ENCODE data around the gene PIK3CB. TPM values are rescaled to one million over a fixed set of nuclear protein-coding genes. Genes with fewer than 3 reads are reported as not detected.

Gene PIK3CB
- total and polyA plus RNA-seq, 10 of the 15 experiments (the other 5 are each of a cell fraction or from before 2014, with no cell fraction given): 5.0 to 18.4 (median 10.4) TPM

- ChIA-PET RAD21 (ENCODE audit: unreplicated experiment) (interaction anchor here (1.0 to 1.6 kb wide), 3 partner anchors 11 to 307 kb away, joined by 3 to 5 read pairs (median 3); no protein-coding TSS in a partner anchor), SMC1A (ENCODE audit: uncharacterized antibody, unreplicated experiment) (interaction anchor here (0.9 to 1.7 kb wide), 2 partner anchors 11 to 27 kb away, joined by 3 to 5 read pairs; no protein-coding TSS in a partner anchor), CTCF (interaction anchor here (0.6 to 3.4 kb wide), 3 partner anchors 14 to 312 kb away, joined by 3 to 20 read pairs (median 11); partner anchors contain the start of gene CEP70), POLR2A (interaction anchor here (2.0 kb wide), 1 partner anchor 15 kb away, joined by 6 read pairs; the partner anchor contains the start of gene CEP70)
- Histone ChIP-seq H3K36me3 (ENCODE audit: control insufficient read depth in 2 of 2, insufficient read depth in 2 of 2, low read length in 1 of 2) (no peaks in the 10 kb centered on the region), H3K4me3 (peak within 1 kb of the TSS; percentile 68), H3K9me3 (replicated peaks; ENCODE audit: control insufficient read depth, insufficient read depth, low read length) (no peaks in the 10 kb centered on the region; the same call in 2 of the 3 replicates), H3K79me2 (ENCODE audit: control insufficient read depth, insufficient read depth, low read length) (no peaks in the 10 kb centered on the region), H3K9ac (ENCODE audit: control insufficient read depth, insufficient read depth, low read length) (peak within 1 kb of the TSS; percentile 84), H2AFZ (ENCODE audit: control insufficient read depth, low read depth, low read length) (peak within 1 kb of the TSS; percentile 98), H3K4me1 (ENCODE audit: control insufficient read depth, insufficient read depth, low read length) (peaks cover 5% of the 10 kb centered on the region), H3K27me3 (replicated peaks in 1 of 2; ENCODE audit: control insufficient read depth in 2 of 2, insufficient read depth in 2 of 2, low read length in 1 of 2) (no peaks in the 10 kb centered on the region), H3K4me2 (ENCODE audit: control insufficient read depth, insufficient read depth) (peak within 1 kb of the TSS; percentile 99), H4K20me1 (ENCODE audit: control insufficient read depth, insufficient read depth) (no peaks in the 10 kb centered on the region), H3K27ac (ENCODE audit: control insufficient read depth, insufficient read depth) (peak within 1 kb of the TSS; percentile 38)
- ATAC-seq: peak; percentile 89
- intact Hi-C loops (cut with micrococcal nuclease; ENCODE audit: unreplicated experiment) (no loop called here), in situ Hi-C loops (cut with MboI) (no loop called here)
- 2% methylated on average over 68 of the region's 68 CpGs for WGBS (ENCODE audit: insufficient coverage, insufficient replicate concordance, low lambda C conversion rate, missing lambda C conversion rate)
- no peak for FAIRE-seq
- no TSS peak for BruUV-seq (replicated peaks)
- no peak for DNase-seq (ENCODE audit: low read depth, low spot score)
- TF ChIP-seq RB1 (IDR thresholded peaks at IDR 0.05; ENCODE audit: borderline replicate concordance) (0 out of 2 replicates have a peak, but pooled peaks have one; percentile 37), EP300 (IDR thresholded peaks at IDR 0.05; ENCODE audit: borderline replicate concordance in 1 of 2, control insufficient read depth in 1 of 2, low read depth in 2 of 2, low read length in 2 of 2) (no peak), DPF2 (IDR thresholded peaks at IDR 0.05) (peak; percentile 88), SMARCA5 (IDR thresholded peaks at IDR 0.05) (no peak; the same call in 1 of the 2 replicates), JUND (IDR thresholded peaks at IDR 0.05; ENCODE audit: low read depth, low read length) (no peak), CREB1 (IDR thresholded peaks at IDR 0.05; ENCODE audit: low read depth) (no peak; the same call in 1 of the 2 replicates), HDGF (IDR thresholded peaks at IDR 0.05) (0 out of 2 replicates have a peak, but pooled peaks have one; percentile 51), NKRF (conservative IDR thresholded peaks at IDR 0.05) (peak; percentile 61; the same call in 1 of the 2 replicates), BACH1 (IDR thresholded peaks at IDR 0.05; ENCODE audit: borderline replicate concordance) (0 out of 2 replicates have a peak, but pooled peaks have one; percentile 13), ASH2L (IDR thresholded peaks at IDR 0.05; ENCODE audit: borderline replicate concordance, low read depth) (0 out of 2 replicates have a peak, but pooled peaks have one; percentile 32), CREM (IDR thresholded peaks at IDR 0.05; ENCODE audit: low read depth) (0 out of 2 replicates have a peak, but pooled peaks have one; percentile 29), BCL11A (IDR thresholded peaks at IDR 0.05; ENCODE audit: low read depth, low read length) (no peak), STAT1 (conservative IDR thresholded peaks at IDR 0.05) (0 out of 2 replicates have a peak, but pooled peaks have one; percentile 18), ZNF687 (IDR thresholded peaks at IDR 0.05) (peak; percentile 84), YY1 (IDR thresholded peaks at IDR 0.05; ENCODE audit: low read depth, low read length) (peak; percentile 90), SUZ12 (IDR thresholded peaks at IDR 0.05; ENCODE audit: unreplicated experiment) (no peak), SREBF1 (IDR thresholded peaks at IDR 0.05; ENCODE audit: low read length) (no peak), POU2F2 (IDR thresholded peaks at IDR 0.05; ENCODE audit: borderline replicate concordance, low read depth, low read length) (0 out of 3 replicates have a peak, but pooled peaks have one; percentile 26)
Observed at GRCh38 chr3:138608322-138609135, 226.2 kb downstream of the PIK3CB start, which contains the start of gene FAIM. TSS of gene FAIM (plus strand) at chr3:138608771. CDS start at chr3:138619727, 10,956 bp downstream.
